GM21529 (cell line): ENCODE results near the gene FSD1.
A peak's percentile ranks its signal among the peaks of the same experiment; 100 is the strongest.
"Not testable (repeated sequence)": the region's sequence is repeated elsewhere in the genome, so short reads cannot be mapped to it uniquely, and the experiment has no call there.

Experiments used
- ATAC-seq: cut with Tn5 transposase; IDR thresholded peaks from one replicate; pipeline ENCODE4 v1.9.1; 2021; ENCODE audit not compliant: unreplicated experiment

The FSD1 gene

GRCh38 chr19:4342314-4342614 lies 37.9 kb downstream of the FSD1 start:
- no peak for ATAC-seq

DNA sequence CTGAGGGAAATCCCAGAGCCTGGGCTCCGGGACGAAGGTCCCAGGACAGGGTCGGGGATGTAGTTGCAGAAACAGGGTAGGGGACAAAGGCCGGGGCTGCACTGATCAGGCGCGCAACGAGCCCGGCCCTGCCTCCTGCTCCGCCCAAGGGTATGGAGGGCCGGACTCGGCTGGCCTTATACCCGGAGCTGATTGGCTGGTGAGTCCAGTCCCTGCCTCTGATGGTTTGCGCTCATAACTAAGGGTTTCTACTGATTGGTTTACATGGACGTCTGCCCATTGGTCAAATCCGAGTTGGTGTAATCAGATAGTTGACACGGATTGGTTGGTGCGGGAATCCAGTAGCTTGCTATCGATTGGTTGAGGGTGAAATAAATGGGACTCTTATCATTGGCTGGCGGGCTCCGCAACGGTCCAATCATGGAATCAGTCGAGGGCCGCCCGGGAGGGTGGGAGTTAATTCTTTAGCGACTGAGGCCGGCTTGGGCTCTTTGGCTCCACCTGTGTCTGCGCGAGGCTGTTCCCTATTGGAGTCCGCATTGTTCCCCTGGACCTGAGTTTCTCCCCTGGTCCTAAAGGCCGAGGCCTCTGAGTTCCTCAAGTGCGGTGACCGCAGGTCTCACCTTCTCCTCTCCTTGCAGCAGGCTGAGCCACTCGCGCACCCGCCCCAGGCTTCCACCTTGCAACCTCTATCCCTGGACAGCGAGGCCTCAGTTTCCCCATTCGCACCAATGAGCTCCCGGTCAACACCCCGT lies 38.4 kb downstream of the FSD1 start:
- ATAC-seq: peak; percentile 84

GRCh38 chr19:4343370-4344307 lies 39.2 kb downstream of the FSD1 start, which contains the start of gene MPND:
MPND (plus strand) TSS chr19:4343562; CDS start chr19:4343594, 32 bp downstream.
- ATAC-seq: peak; percentile 50

GRCh38 chr19:4345342-4346019 lies 41.1 kb downstream of the FSD1 start:
- ATAC-seq: no peak

DNA sequence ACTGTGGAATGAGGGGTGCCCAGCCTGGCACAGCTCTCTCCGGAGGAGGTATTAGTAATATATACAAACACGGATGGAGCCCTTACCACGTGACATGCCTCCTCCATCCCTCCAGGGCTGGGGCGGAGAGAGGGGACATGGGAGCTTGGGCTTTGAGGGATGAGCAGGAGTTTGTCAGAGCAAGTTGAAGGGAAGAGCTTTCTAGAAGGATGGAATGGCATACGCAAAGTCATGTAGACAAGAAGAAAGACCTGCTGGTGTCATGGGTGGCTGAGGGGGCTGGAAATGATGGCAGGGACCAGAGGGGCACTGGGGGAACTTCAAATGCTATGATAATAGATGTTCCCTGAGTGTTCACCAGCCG lies 41.6 kb downstream of the FSD1 start:
- no peak for ATAC-seq

- ATAC-seq: no peak
Observed at GRCh38 chr19:4347521-4347920, 43.1 kb downstream of the FSD1 start.

DNA sequence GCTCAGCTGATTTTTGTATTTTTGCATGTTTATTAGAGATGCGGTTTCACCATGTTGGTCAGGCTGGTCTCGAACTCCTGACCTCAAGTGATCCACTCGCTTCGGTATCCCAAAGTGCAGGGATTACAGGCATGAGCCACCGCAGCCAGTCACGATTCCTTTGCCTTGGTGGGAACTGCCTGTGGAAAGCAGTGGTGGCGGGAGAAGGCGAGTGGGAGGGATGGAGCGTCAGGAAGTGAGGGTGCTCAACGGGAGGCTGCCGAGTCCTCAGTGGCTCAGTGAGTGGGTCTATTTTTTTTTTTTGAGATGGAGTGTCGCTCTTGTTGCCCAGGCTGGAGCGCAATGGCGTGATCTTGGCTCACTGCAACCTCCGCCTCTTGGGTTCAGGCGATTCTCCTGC lies 44.8 kb downstream of the FSD1 start:
- ATAC-seq: not testable (repeated sequence)

- ATAC-seq: no peak
Observed at GRCh38 chr19:4350111-4350510, 45.7 kb downstream of the FSD1 start.

DNA sequence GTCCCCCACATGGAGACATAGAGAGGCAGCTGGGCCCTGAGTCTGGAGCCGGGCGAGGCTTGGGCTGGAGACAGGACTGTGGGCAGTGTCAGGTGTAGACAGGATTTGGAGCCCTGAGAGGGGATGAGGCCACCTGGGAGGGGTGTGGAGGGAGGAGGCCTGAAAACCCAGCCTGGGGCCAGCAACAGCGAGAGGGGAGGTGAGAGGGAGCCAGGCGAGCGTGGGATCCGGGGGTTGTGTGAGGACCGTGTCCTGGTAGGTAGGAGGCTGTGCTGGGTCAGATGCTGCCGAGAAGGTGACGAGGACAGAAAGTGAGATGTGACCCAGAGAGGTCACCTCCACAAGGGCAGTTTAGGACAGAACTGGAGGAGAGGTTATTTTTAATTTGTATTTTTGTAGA lies 46.3 kb downstream of the FSD1 start:
- no peak for ATAC-seq

DNA sequence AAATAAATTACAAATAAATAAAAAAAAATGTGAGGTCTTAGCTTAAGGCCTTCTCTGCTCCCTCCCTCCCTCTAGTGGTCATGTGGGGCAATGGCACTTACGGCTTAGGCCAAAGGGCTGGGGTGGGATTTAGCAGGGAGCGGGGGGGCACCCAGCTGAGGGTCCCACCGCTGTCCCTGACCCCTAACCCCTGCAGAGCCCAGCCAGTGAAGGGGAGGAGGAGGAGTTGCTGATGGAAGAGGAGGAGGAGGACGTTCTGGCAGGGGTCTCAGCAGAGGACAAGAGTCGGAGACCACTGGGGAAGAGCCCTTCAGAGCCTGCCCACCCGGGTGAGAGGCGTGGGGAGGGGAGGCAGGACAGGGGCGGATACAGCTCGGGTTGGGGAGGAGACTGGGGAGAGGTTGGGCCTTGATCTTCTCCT lies 48.3 kb downstream of the FSD1 start:
- no peak for ATAC-seq

- ATAC-seq: no peak
Observed at GRCh38 chr19:4354282-4354681, 49.9 kb downstream of the FSD1 start.

GRCh38 chr19:4354897-4355296 lies 50.5 kb downstream of the FSD1 start:
- no peak for ATAC-seq

- ATAC-seq: no peak
Observed at GRCh38 chr19:4357095-4357797, 52.8 kb downstream of the FSD1 start.

DNA sequence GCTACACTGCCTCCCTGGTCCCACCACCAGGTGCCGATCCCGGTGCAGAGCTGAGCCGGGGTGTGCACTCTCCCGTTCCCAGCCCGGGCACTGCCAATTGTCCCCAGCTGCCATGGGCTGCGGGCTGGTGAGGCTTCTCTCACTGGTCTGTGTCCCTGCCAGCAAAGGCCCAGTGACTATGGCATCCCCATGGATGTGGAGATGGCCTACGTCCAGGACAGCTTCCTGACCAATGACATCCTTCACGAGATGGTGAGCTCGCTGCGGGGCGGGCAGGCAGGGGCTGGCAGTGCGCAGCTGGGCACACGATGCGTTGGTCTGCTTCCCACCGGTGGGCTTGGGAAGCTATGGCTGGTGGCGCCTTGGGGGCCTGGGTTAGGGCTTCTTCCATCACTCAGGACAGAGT lies 53.5 kb downstream of the FSD1 start:
- ATAC-seq: no peak

DNA sequence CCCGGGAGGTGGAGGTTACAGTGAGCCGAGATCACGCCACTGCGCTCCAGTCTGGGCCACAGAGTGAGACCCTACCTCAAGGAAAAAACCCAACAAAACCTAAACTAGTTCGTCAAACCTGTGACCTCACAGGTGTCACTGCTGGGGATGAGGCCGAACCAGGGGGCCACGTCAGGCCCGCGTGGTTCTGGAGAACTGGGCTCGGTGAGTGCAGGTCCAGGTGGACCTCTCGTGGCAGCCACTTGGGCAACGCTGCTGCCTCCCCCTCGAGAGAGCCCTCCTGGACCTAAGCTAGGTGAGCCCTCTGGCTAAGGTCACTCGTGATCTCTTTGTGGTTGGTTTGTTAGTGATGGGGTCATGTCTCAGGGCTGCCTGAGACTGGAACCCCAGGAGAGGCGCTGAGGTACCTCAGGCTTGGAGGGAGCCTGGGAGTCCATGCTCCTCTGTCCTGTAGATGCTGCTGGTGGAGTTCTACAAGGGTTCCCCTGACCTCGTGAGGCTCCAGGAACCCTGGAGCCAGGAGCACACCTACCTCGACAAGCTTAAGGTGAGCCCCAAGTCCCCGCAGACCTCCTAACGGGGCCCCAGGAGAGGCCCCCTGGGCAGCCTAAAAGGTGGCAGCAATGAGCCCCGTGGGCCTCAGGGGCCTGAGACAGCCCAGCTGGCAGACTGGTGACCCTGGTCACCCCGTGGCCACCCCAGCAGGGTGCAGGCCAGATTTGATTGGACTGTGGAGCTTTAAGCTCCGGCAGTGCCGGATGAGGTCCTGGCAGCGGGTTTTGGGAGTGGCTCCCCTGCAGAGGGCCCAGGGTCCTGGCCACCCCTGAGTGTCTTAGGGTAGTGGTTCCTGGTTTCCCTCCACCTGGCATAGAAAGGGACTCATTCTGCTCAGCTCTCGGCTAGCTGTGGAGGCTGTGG lies 54.6 kb downstream of the FSD1 start:
- ATAC-seq: no peak

DNA sequence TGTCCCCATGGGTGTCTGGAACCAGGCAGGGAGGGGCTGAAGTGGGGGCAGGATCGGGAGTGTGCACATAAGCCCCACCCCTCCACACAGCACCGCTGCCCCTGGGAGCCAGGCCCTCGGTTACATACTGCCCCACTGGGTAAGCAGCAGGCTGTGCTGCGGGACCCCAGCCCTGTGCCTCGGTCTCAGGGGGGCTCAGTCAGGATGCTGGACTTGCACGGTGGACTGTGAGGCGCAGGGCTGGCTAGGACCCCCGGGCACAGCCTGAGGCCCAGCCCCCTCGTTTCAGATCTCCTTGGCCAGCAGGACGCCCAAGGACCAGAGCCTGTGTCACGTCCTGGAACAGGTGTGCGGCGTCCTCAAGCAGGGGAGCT lies 55.2 kb downstream of the FSD1 start:
- no peak for ATAC-seq

DNA sequence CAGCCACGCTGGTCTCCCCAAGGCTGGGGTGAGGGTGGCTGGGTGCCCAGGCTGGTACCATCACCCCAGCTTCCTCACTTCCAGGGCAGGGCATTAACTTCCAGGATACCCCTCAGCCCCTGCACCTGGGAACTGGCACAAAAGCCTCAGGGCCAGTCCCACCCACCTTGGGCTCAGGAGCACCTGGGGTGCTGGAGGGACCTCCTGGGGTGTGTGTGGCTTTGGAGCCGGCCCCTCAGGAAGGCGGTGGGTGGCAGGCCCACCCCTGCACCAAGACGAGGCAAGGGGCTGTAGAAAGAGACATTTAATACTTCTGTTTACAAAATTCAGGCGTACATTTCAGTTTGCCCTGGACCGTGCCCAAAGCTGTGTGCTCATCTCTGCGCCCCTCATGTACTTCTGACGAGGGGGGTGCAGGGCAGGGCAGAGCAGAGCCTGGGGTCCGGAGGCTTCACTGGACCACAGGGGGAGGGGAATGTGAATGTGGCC lies 55.7 kb downstream of the FSD1 start:
- ATAC-seq: no peak

- no peak for ATAC-seq
Observed at GRCh38 chr19:4360641-4361151, 56.3 kb downstream of the FSD1 start.

DNA sequence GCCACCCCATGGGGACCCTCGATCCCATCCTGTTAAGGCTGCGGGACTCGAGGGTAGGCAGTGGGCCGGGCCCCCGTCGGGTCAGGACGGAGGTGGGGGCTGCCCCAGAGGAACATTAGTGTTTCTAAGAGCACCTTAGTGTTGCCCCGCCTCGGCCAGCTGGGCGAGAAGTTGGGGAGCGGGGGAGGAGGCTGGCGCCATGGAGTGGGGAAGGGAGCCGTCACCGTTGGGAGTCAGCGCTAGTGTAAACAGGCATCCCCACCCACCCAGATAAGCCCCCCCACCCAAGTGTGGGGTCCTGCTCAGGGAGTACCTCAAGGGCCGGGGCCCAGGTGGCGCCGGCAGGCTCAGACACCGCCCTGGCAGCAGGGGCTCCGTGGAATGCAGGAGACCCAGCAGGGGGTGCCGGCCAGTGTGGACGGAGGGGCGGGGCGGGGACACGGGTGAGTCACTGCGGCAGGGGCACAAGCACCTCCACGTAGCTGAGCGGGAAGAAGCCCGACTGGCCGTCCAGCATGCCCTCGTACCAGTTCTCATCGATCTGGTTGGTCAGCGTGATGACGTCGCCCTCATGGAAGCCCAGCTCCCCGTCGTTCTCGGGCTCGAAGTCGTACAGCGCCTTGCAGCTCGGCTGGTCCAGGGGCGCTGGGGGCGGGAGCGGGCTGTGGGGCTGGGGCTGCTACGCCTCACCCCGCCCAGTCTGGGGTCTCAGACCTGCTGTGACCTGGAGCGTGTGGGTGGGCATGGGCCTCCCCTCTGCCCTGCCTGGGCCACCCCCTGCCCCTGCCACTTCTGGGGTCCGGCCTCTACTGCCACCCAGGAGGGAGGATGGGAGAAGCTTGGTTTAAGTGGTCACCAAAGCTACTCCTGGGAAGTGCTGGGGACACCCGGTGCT lies 57.0 kb downstream of the FSD1 start:
- no peak for ATAC-seq
